Left cardiac atrium (tissue), 4 donors: ENCODE data around the gene KCNAB2. TPM values are rescaled to one million over a fixed set of nuclear protein-coding genes. Genes with fewer than 3 reads are reported as not detected.

Experiments used
- ATAC-seq, 2 donors: fragments of 200-7000 bp; cut with Tn5 transposase; one replicate each; pipeline ENCODE4 v1.9.1; 2020; ENCODE audit warnings: mild to moderate bottlenecking in 2 of 2, moderate library complexity in 2 of 2
- DNase-seq: peaks from one replicate; pipeline ENCODE4 v3.0.0-alpha.2; 2020
- intact Hi-C, 2 donors: fragments of 100-400 bp; cut with DNase I; formaldehyde crosslinking; loops; one replicate each; pipeline versions ENCODE4 v1.14.1 to v1.15.1; 2022 to 2023
- total RNA-seq, 2 donors: library from RNA; stranded (reverse); fragmentation: NEBNext Ultra II Directional; extraction: Animal tissue kit (Norgen Biotek cat#: 25700); gene quantifications; one replicate each; pipeline ENCODE4 v1.2.1, GENCODE V29; 2021
- donor health status: DM: no; HTN: yes; CAD: no.
- donor health status: DM: no; HTN: yes; CAD: no; lungs with severe emphysema.
- donor health status: DM: yes; HTN: yes; CAD: no.
- donor health status: Dilated cardiomyopathy.

Gene KCNAB2
- total RNA-seq, 2 donors from 2014 or later: 13.2 to 14.7 TPM

DNA sequence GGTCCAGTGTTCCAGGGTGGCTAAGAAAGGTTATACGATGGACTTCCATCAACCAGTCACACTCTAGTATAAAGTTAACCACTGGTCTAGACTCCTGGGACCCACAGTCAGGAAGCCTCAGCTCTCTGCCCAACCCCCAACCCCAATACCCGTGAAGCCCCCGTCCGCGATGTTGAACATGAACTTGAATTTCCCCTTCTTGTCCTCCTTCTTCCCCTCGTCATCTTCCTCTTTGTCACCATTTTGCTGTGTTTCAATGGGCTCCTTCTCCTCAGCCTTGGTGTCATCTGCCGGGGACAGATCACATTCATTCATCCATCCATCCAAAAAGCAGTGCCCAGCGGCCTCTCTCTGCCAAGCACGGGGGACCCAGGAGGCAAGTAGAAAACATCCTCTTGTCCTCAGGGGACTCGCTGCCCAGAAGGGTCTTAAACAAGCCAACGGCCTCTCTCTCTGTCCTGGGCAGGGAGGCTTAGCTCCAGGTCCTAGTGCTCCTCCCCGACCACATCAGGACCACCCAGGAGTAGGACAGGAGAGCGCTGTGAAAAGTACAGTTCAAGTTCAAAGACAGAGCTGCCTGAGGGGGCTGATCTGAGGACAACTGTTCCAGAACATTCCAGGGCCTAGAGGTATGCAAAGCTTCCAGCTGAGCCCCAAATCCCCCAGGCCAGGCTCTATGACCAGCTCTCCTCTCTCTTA lies 66.5 kb downstream of the KCNAB2 start:
- ATAC-seq: no peak
- DNase-seq: no peak
- intact Hi-C loops: no loop called here

DNA sequence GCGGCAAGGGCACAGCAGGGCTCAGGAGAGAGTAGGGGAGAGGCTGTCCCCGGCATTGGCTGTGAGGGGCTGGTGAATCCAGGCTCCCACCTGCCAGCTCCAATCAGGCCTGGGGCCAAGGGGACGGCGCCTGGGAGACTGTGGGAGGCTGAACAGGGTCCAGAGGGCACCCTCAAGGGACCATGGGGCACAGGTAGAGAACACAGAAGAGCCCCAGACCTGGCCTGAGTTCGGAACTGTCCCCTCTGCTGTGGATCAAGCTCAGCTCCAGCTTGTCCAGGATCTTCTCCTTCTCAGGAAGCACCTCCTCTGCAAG lies 67.0 kb downstream of the KCNAB2 start:
- no peak for DNase-seq
- no peak for ATAC-seq
- intact Hi-C loops: no loop called here

DNA sequence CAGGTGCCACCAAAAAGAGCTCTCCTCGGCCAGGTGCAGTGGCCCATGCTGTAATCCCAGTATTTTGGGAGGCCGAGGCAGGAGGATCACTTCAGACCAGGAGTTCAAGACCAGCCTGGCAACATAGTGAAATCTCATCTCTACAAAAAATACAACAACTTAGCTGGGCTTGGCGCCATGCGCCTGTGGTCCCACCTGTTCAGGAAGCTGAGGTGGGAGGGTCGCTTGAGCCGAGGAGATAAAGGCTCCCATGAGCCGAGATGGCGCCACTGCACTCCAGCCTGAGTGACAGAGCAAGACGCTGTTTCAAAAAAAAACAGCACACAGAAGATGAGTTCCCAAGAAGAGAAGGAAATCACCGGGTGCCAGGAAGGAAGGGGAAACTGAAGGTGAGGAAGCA lies 67.4 kb downstream of the KCNAB2 start:
- intact Hi-C loops: no loop called here
- DNase-seq: no peak
- ATAC-seq: no peak

DNA sequence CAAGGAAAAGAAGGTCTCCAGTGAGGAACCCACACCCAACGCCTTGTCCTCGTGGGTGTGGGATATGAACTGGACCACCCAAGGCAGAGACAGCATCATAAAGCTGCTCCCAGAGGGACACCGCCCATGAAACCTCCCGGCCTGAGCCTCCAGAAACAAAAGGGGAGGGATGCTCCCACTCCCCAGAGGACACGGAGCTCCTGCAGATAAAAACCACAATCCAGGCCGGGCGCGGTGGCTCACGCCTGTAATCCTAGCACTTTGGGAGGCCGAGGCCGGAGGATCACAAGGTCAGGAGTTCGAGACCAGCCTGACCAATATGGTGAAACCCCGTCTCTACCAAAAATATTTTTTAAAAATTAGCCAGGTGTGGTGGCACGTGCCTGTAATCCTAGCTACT lies 68.1 kb downstream of the KCNAB2 start:
- ATAC-seq (no peak), DNase-seq (peak; percentile 5)
- intact Hi-C loops: no loop called here

DNA sequence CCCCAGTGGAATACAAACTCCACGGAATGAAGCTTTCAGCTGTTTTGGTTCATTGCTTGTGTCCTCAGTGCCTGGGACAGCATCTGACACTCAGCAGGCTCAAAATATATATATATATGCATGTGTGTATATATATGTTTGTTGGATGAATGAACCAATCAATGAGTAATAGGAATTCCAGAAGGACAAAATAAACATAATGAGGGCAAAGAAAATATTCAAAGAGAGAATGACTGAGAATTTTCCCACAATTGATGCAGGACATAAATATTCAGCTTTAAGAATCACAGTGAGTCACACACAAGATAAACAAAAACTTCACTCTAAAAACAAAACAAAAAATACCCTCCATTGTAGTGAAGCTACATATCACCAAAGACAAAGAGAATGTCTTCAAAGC lies 70.4 kb downstream of the KCNAB2 start:
- no peak for DNase-seq
- ATAC-seq: no peak
- intact Hi-C loops: no loop called here

DNA sequence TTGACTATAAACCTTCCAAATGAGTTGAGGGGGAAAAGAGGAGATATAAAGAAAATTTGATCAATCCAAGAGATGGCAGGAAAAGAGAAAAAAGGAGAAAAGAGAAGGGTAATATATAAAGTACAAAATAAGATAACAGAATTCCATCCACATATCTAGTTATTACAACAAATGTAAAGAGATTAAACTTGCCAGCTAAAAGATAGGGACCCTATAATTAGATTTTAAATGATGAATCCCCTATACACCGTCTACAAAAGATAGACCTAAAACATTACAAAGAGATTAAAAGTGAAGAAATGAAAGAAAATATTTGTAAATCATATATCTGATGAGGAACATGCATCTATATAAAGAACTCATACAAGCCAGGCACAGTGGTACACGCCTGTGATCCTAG lies 71.4 kb downstream of the KCNAB2 start:
- DNase-seq (no peak), ATAC-seq (no peak)
- intact Hi-C loops: no loop called here

DNA sequence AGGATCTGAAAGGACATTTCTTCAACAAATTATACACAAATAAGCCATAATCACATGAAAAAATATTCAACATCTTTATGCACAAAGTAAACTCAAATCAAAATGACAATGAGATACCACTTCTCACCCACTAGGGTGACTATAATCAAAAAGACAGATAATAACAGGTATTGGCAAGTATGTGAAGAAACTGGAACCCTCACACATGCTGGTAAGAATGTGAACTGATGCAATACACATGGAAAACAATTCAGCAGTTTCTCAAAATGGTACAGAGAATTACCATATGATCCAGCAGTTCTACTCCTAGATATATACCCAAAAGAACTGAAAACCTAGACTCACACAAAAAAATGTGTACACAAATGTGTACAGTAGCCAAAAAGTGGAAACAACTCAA lies 71.9 kb downstream of the KCNAB2 start:
- DNase-seq: no peak
- no peak for ATAC-seq
- intact Hi-C loops: no loop called here

DNA sequence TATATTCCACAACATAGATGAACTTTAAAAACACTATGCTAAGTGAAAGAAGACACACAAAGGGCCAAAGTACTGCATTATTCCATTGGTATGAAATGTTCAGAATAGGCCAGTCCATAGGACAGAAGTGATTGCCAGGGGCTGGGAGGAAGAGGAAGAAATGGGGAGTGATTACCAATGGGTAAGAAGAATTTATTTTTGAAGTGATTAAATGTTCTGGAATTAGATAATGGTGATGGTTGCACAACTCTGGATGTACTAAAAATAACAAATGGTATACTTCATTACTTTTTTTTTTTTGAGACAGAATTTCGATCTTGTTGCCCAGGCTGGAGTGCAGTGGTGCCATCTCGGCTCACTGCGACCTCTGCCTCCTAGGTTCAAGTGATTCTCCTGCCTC lies 72.7 kb downstream of the KCNAB2 start:
- peak in 1 of 2 donors; percentile 42 for ATAC-seq
- intact Hi-C loops: no loop called here

DNA sequence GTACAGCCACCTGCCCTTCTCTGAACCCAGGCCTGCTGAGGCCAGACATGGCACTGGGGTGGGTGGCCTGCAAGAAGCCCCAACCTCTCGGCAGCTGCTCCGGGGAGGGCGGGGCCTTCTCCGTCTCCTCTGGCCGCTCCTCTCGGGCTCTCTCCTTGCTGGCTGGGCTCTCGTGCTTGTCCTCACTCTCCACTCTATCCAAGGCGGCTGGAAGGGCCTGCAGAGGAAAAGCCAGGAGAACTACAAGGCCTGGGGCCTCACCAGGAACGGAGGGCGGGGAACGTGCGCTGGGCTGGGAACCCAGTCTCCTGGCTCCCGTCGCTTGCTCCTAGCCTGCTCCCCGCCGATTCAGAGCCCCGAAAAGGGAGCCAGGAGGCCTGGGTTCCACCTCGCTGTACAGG lies 75.3 kb downstream of the KCNAB2 start:
- no peak for ATAC-seq
- intact Hi-C loops: no loop called here
- no peak for DNase-seq

More for the DNA sequence above, 72.7 kb downstream of the KCNAB2 start:
- DNase-seq: no peak

DNA sequence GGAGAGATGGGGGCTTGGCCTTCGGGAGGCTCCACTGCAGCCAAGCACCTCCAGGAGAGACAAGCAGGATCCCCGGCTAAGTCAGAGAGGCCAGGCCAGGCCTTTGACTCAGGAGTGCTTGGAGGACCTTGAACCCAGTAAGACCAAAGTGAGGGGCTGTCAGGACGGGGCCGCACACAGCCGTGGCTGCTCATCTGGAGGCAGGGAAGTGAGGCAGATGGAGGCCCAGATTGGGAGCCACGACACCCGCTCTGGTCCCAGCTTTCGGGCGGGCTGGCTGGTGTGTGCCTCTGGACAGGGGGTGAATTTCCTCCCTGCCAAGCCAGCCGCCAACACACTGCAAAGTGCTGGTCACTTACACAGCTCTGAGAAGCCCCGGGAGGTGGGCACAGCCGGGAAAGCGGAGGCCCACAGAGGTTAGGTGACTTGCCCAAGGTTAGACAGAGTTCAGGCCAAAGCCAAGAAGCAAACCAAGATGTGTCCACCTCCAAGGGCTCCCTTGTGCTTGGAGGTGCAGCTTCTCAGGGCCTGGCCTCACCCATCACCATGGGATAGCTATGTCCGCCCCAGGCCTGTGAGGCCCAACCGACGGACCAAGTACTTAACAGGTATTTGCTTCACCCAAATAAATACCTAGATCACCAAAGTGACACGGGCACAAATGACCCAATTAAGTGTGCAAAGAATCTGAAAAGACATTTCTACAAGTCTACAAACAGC lies 76.1 kb downstream of the KCNAB2 start:
- no peak for DNase-seq
- intact Hi-C loops: no loop called here
- no peak for ATAC-seq

DNA sequence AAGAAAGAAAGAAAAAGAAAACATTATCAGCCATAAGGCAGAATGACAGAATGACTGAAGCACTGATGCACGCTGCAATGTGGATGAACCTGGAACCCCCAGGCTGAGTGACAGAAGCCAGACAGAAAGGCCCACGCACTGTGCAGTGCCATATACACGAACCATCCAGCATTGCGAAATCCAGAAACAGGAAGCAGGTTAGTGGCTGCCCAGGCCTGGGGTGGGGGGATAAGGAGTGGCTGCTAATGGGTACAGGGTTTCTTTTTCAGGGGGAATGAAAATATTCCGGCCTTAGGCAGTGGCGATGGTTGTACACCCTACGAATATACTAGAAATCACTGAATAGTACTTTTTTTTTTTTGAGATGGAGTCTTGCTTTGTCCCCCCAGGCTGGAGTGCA lies 77.4 kb downstream of the KCNAB2 start:
- intact Hi-C loops: no loop called here
- DNase-seq (no peak), ATAC-seq (no peak)

DNA sequence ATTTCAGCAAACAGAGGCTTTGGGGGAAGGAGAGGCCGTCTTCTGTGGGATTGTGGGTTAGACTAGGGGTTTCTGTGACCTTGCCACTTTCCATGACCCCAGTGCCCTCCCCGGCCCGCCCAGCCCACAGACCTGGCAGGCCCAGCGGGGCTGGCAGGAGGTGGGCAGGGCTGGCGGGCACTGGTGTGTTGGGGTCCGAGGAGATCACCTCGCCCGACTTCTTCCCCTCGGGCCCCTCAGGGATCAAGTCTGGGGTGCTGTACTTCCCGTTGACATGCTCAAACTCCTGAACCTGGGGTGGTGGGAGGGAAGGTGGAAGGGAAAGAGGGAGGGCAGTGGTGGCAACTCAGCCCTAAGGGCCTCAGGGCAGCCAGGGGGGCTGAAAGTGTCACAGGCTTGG lies 78.1 kb downstream of the KCNAB2 start:
- intact Hi-C loops: no loop called here
- ATAC-seq (no peak), DNase-seq (no peak)

DNA sequence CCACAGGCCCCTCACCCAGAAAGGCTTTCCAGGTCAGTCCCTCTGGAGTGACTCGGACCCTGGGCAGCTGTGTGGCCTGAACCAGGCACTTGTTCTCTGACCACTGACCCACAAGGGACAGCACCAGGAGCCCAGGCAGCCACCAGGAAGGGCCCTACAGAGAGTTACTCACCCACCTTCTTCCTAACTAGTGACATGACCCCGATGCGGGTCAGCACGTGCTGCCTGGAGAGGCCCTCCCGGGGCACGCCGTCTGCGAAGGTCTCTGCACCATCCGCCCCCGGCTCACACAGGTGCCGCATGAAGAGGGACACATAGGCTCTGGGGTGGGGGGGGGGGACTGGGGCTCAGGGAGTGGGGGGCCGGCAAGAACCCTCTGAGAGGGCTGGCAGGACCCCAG lies 78.7 kb downstream of the KCNAB2 start:
- ATAC-seq (no peak), DNase-seq (no peak)
- intact Hi-C loops: no loop called here

DNA sequence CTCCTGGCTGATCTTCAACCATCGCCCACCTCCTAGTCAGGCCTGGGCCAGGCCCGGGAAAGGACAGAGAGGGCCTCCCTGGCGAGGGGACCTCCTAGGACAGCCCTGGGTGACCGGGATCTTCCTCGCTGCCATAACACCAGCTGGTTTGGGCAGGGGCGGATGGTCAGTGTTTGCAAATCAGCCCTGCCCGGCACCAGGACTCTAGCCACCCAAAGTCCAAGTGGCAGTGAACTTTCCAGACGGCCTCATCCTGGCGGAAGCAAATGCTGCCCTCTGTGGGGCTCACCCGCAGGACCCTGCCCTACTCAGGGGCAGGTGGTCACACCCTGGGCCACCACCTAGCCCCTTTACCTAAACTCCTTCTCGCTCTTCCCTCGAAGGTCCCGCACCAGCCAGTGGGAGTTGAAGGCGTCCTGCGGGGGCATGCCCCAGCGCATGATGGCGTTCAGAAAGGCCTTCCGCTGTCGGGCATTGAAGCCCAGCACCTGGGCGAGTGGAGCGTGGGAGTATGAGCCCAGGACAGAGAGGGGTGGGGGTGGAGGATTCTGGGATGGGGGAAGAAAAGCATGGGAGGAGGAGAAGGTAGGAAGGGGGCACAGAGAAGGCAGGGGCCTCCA lies 79.2 kb downstream of the KCNAB2 start:
- intact Hi-C loops: no loop called here
- DNase-seq (no peak), ATAC-seq (no peak)

DNA sequence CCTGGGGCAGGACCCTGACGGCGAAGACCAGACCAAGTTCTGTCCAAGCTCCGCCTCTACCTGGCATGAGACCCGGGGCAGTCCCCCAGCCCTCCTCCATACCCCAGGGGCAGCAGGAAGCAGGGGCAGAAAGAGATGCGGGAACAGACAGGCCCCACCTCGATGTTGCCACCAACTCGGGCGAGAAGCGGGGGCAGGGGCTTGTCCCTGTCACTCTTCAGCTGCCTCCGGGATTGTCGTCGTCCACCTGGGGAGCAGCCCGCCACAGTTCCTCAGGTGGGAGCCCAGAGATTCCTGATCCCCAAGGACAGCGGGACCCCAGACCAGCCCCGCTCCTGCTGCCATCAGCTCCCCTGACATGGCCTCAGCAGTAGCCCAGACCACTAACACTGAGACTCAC lies 79.7 kb downstream of the KCNAB2 start:
- ATAC-seq: no peak
- intact Hi-C loops: no loop called here
- DNase-seq: no peak

DNA sequence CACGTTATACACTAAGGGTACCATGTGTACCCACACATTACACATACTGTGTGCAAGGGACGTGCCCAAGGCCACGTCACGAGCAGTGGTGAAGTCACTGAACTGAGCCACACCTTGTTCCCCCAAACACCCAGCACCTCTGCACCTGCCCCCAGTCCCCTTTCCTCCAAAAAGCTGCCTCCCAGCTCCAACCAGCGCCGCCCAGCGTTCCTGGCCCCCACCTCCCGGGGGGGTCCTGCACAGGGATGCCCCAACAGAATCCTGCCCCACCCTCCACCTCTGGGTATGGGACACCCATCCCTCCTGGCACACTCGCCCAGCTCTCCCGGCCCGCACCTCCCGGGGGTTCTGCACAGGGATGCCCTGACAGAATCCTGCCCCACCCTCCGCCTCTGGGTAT lies 80.3 kb downstream of the KCNAB2 start:
- intact Hi-C loops: no loop called here
- DNase-seq: no peak
- no peak for ATAC-seq

DNA sequence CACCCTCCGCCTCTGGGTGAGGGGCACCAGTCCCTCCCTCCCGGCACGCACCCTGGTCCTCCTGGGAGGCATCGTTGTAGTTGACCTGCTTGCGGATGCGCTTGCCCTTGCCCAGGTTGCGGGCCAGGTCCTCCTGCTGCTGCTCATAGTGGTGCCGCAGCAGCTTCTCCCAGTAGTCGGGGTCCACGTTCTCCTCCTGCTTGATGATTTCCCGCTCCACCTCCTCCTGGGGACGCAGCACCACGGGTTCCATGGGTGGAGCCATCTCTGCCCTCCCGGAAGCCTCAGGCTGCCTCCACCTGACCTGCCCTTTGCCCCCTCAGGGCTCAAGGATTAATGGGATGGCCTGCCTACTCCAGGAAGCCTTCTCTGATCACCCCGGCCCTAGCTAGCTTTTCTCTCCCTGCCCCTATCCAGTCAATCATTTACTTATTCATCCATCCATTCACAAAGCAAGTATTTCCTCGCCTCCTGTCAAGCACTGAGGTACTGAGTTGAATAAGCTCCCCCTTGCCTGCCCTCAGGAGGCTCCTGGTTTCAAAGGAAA lies 80.9 kb downstream of the KCNAB2 start:
- ATAC-seq: no peak
- no peak for DNase-seq
- intact Hi-C loops: no loop called here

DNA sequence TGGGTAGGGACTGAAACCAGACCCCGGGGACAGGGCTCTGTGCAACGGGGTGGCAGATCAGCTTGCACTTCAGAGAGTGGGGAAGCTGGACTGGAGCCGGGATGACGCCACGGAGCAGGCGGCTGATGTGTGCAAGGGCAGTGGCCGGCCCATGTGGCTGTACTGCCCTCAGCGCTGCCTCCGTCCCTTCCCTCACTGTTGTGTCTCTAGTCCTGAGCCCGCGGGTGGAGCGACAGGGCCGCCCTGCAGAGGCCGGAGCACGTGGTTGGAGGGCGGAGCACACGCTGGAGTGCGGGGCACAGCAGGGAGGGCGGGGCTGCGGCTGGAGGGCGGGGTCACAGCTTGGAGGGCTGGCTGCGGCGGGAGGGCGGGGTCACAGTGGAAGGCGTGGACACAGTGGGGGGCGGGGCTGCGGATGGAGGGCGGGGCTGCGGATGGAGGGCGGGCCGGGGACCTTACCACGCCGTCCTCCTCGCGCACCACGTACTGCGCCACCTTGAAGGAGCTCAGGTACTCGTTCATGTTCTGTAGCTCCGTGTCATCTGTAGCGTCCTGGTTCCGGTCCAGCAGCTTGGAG lies 82.0 kb downstream of the KCNAB2 start:
- DNase-seq (peak; percentile 83), ATAC-seq (peak; percentile 93 to 94)
- intact Hi-C loops: no loop called here

DNA sequence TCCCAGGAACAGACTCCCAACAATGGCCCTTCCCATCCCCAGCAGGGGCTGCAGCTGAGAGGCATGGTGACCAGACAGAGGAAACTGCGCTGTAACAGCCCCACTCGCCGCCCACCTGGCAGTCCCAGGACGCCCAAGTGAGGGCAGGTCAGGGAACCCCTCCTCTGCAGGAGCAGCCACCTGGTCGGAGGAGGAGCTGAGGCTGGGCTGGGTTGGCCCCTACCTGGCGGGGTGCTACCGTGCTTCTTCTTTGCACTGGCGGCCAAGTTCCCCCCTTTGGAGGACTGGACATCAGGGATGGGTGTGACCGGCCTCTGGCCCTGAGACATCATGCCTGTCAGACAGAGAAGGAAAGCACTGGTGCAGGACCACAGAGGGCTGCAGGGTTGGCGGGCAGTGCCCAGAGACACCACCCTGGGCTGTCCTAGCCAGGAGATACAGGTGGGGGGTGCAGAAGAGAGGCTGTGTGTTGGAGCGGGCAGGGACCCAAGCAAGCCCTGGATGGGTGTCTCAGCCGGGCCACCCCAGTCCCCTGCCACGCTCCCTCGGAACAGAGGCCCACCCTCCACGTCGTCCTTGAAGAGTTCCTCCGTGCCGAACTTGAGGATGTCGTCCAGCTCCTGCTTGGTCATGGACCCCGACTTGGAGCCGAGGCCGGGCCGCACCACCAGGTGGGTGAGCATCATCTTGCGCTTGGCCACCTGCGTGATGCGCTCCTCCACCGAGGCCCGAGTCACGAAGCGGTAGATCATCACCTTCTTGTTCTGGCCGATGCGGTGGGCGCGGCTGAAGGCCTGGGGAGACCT lies 82.8 kb downstream of the KCNAB2 start:
- ATAC-seq: no peak
- peak; percentile 18 for DNase-seq

More for the DNA sequence above, 82.8 kb downstream of the KCNAB2 start:
- intact Hi-C loops: no loop called here
